HG03196 (cell line): ENCODE results near the gene PSMG1.

ENCODE experiments used
- ATAC-seq: cut with Tn5 transposase; IDR thresholded peaks from one replicate; pipeline ENCODE4 v1.9.1; 2021; ENCODE audit not compliant: unreplicated experiment

The PSMG1 gene

DNA sequence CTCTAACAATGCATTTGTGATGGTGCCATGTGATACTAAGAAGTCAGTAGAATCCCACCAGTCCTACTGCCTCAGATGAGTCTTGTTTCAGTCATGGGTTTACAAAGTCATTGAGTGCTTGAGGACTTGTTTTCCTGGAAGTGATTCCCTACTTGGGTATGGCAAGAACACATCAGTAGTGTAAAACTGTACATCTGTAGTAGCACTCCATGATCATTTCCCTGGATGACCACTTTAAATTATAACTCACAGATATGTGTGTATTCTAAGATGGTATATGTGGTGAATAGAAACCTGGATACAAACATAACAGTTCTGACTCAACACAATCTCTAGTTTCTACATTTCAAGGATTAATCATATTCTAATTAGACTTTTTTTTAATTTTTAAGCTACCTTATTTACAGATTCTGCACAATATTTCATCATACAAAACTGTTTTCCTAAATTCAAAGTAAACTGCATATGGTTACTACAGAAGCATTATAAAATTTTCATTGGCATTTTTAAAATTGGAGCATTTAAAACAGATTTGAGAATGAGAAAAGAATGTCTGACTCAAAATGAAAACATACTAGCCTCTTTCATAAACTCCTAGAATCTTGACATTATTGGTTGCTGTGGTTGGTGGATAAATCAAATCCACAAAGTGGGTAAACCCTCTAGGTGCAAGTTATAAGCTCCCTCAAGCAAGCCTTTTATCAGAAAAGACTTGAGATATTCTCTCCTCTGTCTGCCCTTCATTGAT lies 6.8 kb upstream of the PSMG1 start:
- ATAC-seq = no peak

- ATAC-seq = no peak
Observed at GRCh38 chr21:39188521-39189139, 5.4 kb upstream of the PSMG1 start.

GRCh38 chr21:39187141-39187540 lies 3.9 kb upstream of the PSMG1 start:
- ATAC-seq = no peak

GRCh38 chr21:39186676-39187075 lies 3.4 kb upstream of the PSMG1 start:
- no peak for ATAC-seq

- ATAC-seq = no peak
Observed at GRCh38 chr21:39185157-39185556, 1.9 kb upstream of the PSMG1 start.

GRCh38 chr21:39184050-39184980 lies 1.1 kb upstream of the PSMG1 start:
- ATAC-seq = no peak

GRCh38 chr21:39182484-39183271 lies 573 bp downstream of the PSMG1 start:
- ATAC-seq = no peak

DNA sequence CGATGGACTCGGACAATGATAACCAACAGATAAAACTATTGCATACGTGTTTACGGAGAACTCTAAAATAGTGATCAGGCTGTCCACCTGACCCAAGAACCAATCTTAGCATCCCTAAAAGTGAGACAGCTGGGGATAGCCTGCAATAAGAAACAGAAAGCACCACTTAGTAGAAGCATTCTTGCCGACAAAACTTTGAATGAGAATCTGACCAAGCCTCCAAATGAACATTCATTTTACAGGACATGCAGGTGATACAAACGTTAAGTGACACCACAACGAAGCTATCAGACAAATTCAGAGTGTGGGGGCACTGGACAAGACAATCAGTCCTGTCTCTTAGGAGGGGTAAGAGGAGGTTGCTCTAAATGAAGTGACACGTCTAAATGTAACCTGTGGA lies 1.2 kb downstream of the PSMG1 start:
- ATAC-seq = no peak

DNA sequence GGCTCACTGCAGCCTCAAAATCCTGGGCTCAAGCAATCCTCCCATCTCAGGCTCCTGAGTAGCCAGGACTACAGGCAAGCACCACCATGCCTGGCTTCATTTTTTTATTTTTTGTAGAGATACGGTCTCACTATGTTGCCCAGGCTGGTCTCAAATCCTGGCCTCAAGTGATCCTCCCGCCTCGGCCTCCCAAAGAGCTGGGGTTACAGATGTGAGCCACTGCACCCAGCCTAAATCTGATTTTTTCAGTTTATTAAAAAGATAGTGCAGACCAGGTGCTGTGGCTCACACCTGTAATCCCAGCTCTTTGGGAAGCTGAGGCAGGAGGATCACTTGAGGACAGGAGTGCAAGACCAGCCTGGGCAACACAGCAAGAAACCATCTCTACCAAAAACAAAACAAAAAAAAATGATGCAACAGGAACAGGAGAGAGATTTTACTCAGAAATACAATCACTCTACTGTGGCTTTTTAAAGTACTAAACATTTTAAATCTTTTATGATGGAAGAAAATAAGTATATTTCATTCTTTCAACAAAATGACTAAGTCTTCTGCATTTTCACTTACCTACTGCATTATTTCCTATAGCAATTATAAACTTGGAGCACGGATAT lies 1.9 kb downstream of the PSMG1 start:
- no peak for ATAC-seq

DNA sequence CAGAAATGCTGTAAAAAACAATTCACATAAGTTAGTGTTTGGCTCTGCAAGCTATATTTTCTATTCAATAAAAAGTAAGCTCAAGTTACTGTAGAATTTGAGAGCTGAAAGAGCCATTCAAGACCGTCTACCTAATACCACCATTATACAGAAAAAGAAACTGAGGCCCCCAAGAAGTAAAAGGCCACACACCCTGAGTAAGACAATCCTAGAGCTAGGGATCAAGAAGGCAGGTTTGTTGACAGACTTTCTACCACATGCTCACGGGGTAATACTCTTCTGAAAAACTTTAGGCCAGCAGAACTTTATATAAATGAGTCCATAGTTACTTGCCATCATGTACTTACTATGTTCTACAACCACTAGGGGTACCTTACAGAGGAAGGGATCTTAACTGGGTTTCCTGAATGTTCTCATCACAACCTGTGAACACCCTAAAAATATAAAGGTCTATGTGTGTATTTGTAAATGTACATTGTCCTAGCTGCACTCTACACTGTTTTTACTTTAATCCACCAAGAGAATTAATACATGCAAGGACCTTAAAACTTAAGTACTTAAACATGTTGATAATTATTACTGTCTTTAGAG lies 2.7 kb downstream of the PSMG1 start:
- no peak for ATAC-seq

DNA sequence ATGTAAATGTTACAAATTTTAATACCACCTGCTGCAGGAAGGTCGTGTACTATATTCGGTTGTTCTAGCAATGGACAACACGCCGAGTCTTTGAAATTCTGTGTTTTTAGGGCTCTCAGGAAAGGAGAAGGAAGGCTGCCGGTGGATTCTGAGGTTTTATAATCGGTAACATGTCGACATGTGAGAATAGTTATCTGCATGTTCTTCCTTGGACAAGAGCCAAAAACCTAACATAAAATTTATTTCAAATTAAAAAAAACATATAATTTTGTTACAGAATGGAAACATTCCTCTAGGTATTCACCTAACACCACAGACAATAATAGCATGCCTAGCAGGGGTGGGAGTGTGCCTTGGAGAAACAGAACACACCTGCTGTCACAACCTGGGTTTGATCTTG lies 4.8 kb downstream of the PSMG1 start:
- no peak for ATAC-seq

- no peak for ATAC-seq
Observed at GRCh38 chr21:39176271-39176709, 7.0 kb downstream of the PSMG1 start.

DNA sequence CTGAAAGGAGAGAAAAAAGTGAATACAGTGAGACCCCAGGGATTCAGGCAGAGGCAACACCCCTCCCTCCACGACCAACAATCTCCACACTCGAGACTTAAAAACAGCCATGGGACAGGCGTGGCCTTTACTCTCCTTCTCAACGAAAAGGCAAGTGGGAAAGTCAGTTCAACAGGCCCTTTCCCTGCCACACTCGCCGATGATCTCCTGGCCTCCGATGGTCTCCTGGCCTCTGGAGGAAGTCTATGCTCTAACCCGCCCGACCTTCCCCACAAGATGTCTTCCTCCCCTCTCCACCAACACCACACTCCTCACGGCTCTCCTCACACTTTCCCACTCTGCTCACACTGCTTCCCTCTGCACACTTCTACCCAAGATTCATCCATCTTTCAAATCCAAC lies 7.6 kb downstream of the PSMG1 start:
- no peak for ATAC-seq

DNA sequence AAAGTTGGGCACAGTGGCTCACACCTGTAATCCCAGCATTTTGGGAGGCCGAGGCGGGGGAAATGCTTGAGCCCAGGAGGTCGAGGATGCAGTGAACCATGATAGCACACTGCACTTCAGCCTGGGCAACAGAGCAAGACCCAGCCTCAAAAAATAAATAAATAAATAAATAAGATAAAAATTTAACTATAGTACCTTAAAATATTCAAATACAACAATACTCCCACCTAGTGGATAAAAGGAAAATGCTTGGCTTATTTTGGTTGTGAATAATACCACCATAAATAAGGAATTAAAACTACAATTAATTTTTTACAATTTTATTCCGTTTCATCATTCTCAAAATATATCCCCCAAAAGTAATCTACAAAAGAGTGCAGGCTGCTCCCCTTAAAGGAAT lies 8.1 kb downstream of the PSMG1 start:
- ATAC-seq = no peak

DNA sequence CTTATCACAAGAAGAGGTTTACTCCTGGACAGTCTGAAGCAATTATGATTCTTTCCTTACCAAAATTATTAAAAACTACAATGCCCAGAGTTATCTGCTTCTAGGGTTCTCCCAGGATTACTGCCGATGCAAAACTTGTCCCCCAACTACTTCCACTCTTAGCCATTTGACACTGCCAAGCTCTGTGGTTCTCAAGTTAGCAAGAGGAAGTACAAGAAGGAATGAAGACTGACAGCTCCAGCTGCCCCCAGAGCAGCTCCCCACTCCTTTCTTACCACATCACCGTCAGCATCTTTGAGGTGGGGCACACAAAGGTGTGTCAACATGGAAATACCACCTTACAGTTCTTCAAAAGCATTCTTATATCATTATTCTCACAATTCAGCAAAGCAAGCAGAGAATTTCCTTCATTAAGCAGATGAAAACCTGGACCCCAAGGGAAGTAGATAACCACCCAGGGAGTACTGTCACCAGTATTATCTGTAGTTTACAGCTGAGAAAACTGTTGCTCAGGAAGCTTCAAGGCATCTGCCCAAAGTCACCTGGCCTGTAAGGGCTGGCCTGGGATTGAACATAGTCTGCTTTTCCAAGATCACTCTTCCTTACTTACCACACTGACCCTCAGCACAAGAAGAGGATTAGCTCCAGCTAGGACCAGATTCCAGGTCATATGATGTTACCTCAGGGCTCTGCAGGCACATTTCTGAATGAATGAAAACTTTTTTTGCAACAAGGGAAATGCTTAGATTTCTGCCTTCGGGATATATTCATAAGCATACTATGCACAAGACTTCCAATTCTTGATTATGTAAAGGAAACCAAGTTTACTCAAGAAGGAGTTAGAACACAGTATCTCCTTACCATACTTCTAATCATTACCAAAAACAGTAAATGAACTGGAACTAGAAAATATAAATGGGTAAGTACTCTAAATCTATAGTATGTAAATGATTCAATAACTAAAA lies 9.3 kb downstream of the PSMG1 start:
- no peak for ATAC-seq

- no peak for ATAC-seq
Observed at GRCh38 chr21:39169906-39170305, 13.3 kb downstream of the PSMG1 start.

GRCh38 chr21:39168800-39169199 lies 14.5 kb downstream of the PSMG1 start:
- ATAC-seq = no peak

- ATAC-seq = no peak
Observed at GRCh38 chr21:39164523-39164922, 18.7 kb downstream of the PSMG1 start.

DNA sequence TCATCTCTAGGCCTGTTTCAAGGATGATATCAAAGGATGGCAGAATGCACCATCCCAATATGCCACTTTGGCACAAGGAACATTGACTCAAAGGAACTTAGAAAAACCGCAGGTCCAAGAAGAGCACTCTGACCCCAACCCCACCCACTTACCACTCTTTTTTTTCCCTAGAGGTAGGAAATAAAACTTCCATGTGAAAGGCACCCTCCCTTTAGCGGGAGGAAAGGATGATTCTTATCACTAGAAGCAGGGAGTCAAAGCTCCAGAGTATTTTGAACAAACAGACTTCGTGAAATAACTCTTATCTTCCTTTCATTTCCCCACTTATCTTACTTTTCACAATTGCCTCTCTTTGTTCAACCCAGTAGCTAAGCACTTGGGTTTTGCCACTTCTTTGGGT lies 22.2 kb downstream of the PSMG1 start:
- ATAC-seq = no peak
